CD4-positive, alpha-beta T cell treated with Interferon alpha-2 for 1 hour (primary cell): ENCODE results near the gene KCNJ11.
"Not testable (repeated sequence)": the region's sequence is repeated elsewhere in the genome, so short reads cannot be mapped to it uniquely, and the experiment has no call there.

Experiments used
- DNase-seq, 2 donors: peaks; one replicate each; pipeline ENCODE4 v3.0.0-alpha.2; 2020 to 2022

The KCNJ11 gene

DNA sequence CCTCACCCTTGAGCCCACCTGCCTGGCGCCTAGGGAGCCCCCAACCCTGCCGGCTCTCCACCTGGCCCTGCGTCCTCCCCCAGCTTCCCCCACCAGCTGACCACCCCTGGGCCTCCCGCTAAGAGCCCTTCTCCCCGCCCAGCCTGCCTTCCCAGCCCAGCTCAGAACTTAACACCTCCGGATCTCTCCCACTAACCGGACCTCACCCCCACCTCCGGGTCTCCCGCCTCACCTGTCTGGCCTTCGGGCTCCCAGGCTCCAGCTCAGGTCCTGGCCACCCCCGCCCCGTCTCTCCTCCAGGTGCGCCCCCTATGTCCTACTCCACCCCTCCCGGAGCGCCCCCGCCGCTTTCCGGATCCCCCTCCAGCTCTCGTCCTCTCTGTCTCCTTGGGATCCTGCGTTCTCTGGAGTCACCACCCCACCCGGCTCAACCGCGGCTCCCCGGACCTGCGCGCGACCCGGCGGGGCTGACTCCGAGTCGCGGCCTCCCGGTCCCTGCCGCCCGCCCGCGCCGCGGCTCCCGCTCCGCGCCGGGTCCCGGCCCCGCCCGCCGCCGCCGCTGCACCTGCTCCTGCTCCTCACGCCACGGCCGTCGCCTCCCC lies at the start of gene KCNJ11:
TSS of gene KCNJ11 (minus strand) at position 51 of the 602 bp plus-strand sequence. CDS start 568 bp downstream, outside the sequence.
- DNase-seq = no peak

- DNase-seq = no peak
Observed at GRCh38 chr11:17437366-17437765, 48.9 kb upstream of the KCNJ11 start.

GRCh38 chr11:17434108-17434507 lies 45.6 kb upstream of the KCNJ11 start:
- DNase-seq = no peak

- DNase-seq = no peak
Observed at GRCh38 chr11:17432002-17432401, 43.5 kb upstream of the KCNJ11 start.

DNA sequence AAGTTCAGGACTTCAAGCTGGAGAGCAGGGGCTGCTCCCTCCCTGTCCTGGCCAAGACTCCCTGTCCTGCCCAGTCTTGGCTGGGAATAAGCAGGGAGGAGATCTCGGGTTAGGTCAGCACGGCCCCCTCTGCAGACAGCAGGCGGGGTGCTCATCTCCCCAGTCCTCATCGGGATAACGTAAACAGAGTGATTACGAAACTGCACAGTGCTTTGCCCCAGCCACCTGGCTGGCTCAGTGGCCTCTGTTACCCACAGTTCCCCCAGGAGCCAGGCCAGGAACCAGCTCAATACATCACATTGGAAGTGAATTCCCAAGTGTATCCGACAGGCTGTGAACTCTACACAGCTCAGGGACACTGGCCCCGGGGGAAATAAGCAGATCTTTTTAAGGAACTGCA lies 42.7 kb upstream of the KCNJ11 start:
- no peak for DNase-seq

- no peak for DNase-seq
Observed at GRCh38 chr11:17430616-17431015, 42.2 kb upstream of the KCNJ11 start.

- DNase-seq = no peak
Observed at GRCh38 chr11:17428925-17429324, 40.5 kb upstream of the KCNJ11 start.

DNA sequence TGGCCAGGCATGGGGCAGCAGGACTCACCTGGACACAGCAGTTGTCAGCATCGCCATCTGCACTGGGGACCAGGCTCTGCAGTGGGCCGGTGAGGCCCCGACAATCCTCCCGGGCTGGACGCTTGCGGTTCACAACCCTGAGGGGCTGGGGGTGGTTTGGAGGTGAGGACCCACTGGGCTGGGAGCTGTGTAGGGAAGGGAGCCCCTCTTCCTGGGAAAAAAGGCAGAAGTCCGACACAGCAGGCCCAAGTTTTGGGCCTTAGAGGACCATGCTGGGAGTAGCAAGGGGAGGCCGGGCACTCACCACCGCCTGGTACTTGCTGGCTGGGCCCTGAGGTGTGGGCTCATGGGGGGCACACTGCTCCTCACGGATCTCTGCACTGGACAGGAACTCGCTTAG lies 39.8 kb upstream of the KCNJ11 start:
- no peak for DNase-seq

- not testable (repeated sequence) for DNase-seq
Observed at GRCh38 chr11:17426233-17426632, 37.8 kb upstream of the KCNJ11 start.

DNA sequence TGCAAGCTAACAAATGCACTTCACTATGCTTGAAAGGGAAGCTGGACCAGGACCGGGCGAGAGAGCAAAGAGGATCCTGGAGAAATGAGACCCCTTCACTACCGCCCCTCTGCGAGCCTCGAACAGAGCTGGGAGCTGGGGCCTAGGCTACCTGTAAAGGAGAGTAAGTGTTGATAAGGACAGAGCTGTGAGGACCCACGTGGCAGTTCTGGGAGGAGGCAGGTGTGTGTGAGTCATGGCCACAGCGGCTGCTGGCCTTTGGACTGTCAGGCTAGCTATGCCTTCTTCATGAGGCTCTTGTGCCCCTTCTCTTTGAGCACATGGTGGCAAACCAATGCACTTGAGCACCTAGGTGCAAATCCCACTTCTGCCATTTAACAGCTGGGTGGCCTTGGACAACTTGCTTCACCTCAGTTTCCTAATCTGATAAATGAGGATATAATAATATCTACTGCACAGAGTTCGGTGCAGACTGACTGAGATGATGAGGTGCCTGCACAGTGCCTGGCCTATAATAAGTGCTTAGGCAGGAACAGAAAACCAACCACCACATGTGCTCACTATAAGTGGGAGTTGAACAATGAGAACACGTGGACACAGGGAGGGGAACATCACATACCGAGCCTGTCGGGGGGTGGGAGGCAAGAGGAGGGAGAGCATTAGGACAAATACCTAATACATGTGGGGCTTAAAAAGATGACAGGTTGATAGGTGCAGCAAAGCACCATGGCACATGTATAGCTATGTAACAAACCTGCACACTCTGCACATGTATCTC lies 35.3 kb upstream of the KCNJ11 start:
- no peak for DNase-seq

GRCh38 chr11:17421781-17422180 lies 33.3 kb upstream of the KCNJ11 start:
- no peak for DNase-seq

DNA sequence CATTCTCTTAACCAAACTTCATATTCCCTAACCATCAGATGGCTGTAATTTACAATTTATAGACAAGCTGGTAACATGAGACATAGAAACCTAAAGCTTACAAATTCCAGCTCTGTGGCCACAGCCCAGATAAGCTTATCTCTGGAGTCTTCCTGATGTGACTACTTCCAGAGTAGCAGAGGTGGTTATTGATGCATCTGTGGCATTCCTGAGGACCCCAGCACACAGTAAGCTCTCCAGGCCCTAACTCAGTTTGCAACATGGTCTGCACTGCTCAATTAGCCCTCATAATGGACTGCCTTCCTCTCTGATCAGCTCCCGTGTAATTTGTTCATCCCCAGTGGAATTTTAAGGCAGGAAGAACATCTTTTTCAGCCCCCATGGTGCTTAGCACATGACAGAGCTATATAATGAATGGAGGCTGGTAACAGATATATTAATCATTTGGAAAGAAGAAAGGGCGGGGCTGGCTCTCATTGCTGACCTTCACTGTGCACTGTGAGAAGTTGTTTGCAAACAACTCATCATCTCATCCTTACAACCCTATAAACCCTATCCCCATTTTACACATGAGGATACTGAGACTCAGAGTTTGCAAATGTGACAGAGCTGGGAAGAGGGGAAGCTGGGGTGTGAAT lies 30.1 kb upstream of the KCNJ11 start:
- DNase-seq = no peak

- no peak for DNase-seq
Observed at GRCh38 chr11:17416492-17416891, 28.0 kb upstream of the KCNJ11 start.

DNA sequence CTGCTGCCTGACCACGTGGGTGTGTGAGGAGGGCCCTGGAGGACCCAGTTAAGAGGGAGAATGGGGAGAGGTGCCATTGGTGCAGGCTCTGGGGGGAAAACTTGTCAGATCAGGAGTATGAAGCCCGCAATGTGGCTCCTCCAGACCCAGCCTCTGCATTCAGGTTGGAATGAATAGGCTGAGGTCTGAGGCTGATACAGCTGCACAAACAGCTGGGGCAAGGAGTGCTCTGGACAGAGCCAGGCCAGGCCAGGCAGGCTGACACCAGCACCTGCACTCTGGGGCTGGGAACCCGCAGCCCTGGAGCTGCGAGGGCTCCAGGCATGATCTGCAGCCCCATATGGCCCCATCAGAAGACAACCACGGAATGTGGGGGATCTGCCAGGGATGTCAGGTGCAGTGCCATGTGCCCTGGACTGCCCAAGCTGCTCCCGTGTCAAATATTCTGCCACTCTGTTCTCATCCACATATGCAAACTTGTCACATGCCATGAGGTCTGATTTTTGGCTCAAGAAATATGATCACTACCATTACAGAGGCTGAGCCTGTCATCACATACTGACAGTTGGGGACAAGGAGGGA lies 27.2 kb upstream of the KCNJ11 start:
- DNase-seq = no peak

- DNase-seq = no peak
Observed at GRCh38 chr11:17414992-17415391, 26.5 kb upstream of the KCNJ11 start.

- no peak for DNase-seq
Observed at GRCh38 chr11:17414317-17414737, 25.9 kb upstream of the KCNJ11 start.

GRCh38 chr11:17413414-17414316 lies 25.2 kb upstream of the KCNJ11 start:
- DNase-seq = no peak

GRCh38 chr11:17412488-17413180 lies 24.2 kb upstream of the KCNJ11 start:
- no peak for DNase-seq

DNA sequence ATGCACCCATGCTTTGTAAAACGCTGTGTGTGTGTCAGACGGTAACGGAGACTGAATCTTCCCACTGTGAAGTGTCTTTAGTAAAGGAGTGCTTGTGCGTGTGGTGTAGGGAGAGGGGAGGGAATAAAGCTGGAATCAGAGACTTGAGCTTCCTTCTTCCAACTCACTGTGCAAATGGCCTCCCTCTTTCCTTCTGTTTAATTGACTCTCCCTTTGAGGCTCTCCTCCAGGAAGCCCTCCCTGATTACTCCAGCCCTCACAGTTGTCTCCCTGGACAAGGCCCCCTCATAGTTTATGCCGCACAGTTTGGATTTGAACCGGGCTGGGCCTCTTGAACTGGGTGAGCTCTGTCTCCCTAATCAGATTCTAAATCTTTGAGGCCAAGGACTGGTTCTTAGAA lies 23.0 kb upstream of the KCNJ11 start:
- DNase-seq = no peak

DNA sequence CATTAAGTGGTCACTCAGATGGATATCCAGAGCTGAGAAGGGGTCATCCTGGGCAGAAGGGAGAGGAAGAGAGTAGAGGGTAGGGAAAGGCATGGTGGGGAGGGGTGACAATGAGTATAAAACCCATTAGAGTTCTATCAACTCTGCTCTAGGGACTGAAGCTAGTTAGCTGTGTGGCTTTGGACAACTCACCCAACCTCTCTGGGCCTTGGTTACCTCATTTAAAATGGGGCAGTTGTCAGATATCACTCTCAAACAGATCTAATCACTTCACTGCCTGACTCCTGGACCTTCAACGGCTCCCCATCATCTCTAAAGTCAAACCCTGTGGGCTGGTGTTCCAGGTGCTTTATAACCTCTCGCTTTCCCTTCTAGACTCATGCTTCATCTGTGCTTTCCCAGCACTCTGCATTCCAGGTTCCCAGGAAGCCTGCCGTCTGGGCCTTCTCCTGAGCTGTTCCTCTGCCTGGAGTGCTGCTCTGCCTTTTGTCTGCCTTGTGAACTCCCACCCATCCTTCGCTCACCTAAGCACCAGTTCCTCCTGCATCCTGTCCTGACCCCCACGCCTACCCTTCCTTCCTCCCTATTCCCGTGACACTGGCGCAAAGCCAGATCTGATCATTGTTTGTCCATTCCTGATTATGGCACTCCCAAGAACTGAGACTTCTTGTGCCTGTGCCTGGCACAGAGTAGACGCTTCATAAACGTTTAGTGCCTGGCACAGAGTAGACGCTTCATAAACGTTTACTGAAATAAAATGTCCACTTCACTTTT lies 22.3 kb upstream of the KCNJ11 start:
- DNase-seq = no peak

- no peak for DNase-seq
Observed at GRCh38 chr11:17408641-17409040, 20.2 kb upstream of the KCNJ11 start.
